RWPE2 (cell line): ENCODE measurements around the gene COL23A1.
A peak's percentile ranks its signal among the peaks of the same experiment; 100 is the strongest.

ENCODE experiments used
- ATAC-seq: fragments of 200-7000 bp; cut with Tn5 transposase; 3 replicates; pipeline ENCODE4 v1.9.1; 2021; ENCODE audit warnings: low read depth
- DNase-seq: peaks from one replicate; pipeline ENCODE4 v3.0.0-alpha.2; 2020; ENCODE audit warnings: low spot score
- H3K27ac ChIP-seq: fragments of 450-650 bp; 2 replicates; pipeline ENCODE4 v1.5.1; 2017; ENCODE audit warnings: mild to moderate bottlenecking; ENCODE audit not compliant: poor library complexity, severe bottlenecking
- H3K27me3 ChIP-seq: fragments of 250-450 bp; sonication (Bioruptor Pico); 2 replicates; pipeline ENCODE4 v1.5.1; 2021; ENCODE audit warnings: mild to moderate bottlenecking, moderate library complexity; ENCODE audit not compliant: insufficient read depth, poor library complexity, severe bottlenecking
- H3K36me3 ChIP-seq: fragments of 250-450 bp; sonication (Bioruptor Pico); 2 replicates; pipeline ENCODE4 v1.5.1; 2020; ENCODE audit warnings: low read depth, mild to moderate bottlenecking, moderate library complexity
- H3K4me1 ChIP-seq: fragments of 250-450 bp; sonication (Bioruptor Pico); 2 replicates; pipeline ENCODE4 v1.5.1; 2021; ENCODE audit warnings: mild to moderate bottlenecking, moderate library complexity; ENCODE audit not compliant: insufficient read depth, poor library complexity, severe bottlenecking
- H3K4me3 ChIP-seq: fragments of 250-450 bp; sonication (Bioruptor Pico); 2 replicates; pipeline ENCODE4 v1.5.1; 2021; ENCODE audit warnings: mild to moderate bottlenecking, moderate library complexity; ENCODE audit not compliant: severe bottlenecking
- H3K9me3 ChIP-seq: fragments of 250-450 bp; sonication (Bioruptor Pico); 2 replicates; pipeline ENCODE4 v1.5.1; 2021; ENCODE audit warnings: mild to moderate bottlenecking, moderate library complexity; ENCODE audit not compliant: severe bottlenecking
- TF ChIP-seq, protein P1 (sequence below): fragments of 450-650 bp; IDR thresholded peaks from one replicate; pipeline ENCODE4 v1.5.1; 2017; ENCODE audit warnings: mild to moderate bottlenecking, moderate library complexity; ENCODE audit not compliant: poor library complexity, severe bottlenecking

The COL23A1 gene

DNA sequence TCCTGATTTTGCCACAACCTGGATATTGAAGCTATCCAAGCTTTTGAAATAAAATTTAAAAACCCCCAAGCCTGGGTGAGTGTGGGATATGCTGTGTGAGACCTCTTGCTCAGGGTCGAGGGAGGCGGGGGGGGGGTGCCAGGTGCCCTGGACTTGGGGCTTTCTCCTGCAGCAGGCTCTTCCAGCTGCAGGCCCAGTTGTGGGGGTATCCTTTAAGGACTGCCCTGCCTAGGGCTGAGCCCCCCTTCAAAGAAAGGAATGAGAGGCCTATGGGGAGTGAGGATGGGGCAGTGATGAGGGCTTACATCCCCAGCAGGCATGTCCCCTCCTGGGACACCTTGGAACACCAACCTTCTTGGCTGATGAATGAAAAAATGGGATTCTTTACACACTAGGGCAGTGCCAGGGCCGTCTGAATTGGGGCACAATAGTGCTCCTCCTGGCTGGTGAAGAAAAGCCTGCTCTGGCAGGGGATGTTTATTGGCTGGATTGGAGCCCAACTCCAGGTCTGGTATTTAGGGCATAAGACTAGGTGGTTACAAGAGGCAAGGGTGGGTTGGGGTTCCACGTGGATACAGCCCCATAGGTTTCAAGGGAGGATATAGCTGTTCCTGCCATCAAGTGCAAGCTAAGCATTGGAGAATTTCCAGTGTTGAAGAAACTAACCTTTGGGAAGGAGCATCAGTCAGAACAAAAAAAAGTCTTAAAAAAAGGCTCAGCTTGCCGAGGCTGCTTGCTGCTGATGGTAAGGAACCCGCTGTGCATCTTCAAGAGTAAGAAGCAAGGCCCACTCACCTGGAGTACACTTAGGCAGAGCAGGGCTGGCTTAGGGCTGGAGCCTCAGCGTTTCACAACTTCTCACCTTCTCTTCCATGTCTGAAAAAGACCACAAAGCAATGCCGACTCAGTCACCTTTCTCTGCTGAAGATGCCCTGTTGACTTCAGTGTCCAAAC is 378.8 kb downstream of the COL23A1 start:
- ATAC-seq, result peak; percentile 2
- DNase-seq, result no peak
- Histone ChIP-seq H3K4me3 (no peak overlapping the region), H3K9me3 (no peaks in the 10 kb centered on the region), H3K27ac (no peak overlapping the region), H3K27me3 (no peaks in the 10 kb centered on the region), H3K36me3 (peaks cover 100% of the 10 kb centered on the region), H3K4me1 (peaks cover 3% of the 10 kb centered on the region)
- TF ChIP-seq, protein P1, sequence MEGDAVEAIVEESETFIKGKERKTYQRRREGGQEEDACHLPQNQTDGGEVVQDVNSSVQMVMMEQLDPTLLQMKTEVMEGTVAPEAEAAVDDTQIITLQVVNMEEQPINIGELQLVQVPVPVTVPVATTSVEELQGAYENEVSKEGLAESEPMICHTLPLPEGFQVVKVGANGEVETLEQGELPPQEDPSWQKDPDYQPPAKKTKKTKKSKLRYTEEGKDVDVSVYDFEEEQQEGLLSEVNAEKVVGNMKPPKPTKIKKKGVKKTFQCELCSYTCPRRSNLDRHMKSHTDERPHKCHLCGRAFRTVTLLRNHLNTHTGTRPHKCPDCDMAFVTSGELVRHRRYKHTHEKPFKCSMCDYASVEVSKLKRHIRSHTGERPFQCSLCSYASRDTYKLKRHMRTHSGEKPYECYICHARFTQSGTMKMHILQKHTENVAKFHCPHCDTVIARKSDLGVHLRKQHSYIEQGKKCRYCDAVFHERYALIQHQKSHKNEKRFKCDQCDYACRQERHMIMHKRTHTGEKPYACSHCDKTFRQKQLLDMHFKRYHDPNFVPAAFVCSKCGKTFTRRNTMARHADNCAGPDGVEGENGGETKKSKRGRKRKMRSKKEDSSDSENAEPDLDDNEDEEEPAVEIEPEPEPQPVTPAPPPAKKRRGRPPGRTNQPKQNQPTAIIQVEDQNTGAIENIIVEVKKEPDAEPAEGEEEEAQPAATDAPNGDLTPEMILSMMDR, result no peak

DNA sequence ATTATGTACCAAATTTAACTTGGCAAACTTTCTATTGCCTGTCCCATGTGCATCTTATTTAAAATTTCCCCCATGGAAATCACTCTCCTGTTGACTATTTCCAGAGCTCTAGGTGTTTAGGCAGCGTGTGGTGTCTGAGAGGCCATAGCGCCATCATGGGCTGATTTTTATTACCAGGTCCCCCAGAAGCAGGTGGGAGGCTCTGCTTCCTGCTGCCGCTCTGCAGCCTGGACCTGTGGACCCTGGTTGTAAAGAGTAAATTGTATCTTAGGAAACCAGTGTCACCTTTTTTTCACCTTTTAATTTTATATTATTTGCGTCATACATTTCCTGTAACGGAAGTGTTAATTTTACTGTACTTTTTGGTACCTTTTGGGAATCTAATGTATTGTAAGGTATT is 379.5 kb downstream of the COL23A1 start:
- Histone ChIP-seq H3K9me3 (no peaks in the 10 kb centered on the region), H3K36me3 (peaks cover 100% of the 10 kb centered on the region), H3K27me3 (no peaks in the 10 kb centered on the region), H3K27ac (no peak overlapping the region), H3K4me1 (peaks cover 9% of the 10 kb centered on the region), H3K4me3 (no peak overlapping the region)
- ATAC-seq (no peak), DNase-seq (no peak)
- TF ChIP-seq, protein P1, result no peak

DNA sequence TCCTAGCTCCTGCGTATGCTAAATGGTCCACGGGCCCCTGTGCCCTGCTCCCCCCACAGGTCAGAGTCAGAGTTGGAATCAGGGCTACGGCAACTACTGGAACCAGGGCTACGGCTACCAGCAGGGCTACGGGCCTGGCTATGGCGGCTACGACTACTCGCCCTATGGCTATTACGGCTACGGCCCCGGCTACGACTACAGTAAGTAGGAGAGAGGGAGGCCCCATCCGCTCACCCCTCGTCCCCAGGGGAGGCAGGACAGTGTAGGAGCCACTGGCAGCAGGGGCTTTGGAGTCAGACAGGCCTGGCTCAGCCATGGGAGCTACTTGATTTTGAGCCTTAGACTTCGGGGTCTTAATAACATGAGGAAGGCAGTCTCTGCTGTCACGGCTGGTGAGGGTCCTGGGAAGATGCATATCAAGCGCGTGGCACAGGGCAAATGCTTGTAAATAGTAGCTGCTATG is 380.1 kb downstream of the COL23A1 start:
- no peak overlapping the region for H3K4me3 ChIP-seq
- no peaks in the 10 kb centered on the region for H3K9me3 ChIP-seq
- H3K27ac ChIP-seq, result no peak overlapping the region
- H3K36me3 ChIP-seq, result peaks cover 98% of the 10 kb centered on the region
- peaks cover 9% of the 10 kb centered on the region for H3K4me1 ChIP-seq
- DNase-seq (no peak), ATAC-seq (no peak)
- TF ChIP-seq, protein P1, result no peak
- H3K27me3 ChIP-seq, result no peaks in the 10 kb centered on the region

DNA sequence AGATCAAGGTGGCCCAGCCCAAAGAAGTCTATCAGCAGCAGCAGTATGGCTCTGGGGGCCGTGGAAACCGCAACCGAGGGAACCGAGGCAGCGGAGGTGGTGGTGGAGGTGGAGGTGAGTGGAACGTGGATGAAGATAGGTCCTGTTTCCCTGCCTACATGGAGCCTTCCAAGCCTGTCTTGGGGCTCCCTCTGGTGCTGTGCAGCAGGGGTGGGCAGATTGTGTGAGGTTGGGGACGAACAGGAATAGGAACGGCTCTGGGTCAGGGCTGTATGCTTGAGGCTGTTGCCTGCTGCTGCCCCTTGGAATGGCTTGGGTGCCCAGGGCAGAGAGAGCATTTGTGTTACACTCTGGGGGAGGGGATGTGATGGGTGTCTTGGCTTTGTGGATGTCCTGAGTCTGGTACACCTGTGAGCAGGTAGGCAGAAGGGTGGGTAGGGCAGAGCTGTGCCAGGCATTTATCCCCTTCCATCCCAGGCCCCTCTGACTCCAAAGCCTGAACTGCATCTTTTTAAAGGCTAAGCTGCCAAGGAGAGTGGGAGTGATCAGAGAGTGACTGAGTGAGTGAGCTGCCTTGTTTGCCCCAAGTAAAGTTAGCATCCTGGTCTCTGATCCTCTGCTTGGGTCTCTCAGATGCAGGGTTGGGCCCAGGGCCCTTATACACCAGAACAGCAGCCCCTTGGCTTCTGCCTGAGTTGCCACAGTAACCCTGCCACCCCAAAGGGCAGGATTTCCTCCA is 380.7 kb downstream of the COL23A1 start:
- DNase-seq (peak; percentile 47), ATAC-seq (no peak)
- Histone ChIP-seq H3K27me3 (no peaks in the 10 kb centered on the region), H3K27ac (no peak overlapping the region), H3K36me3 (peaks cover 92% of the 10 kb centered on the region), H3K4me3 (no peak overlapping the region), H3K4me1 (peaks cover 9% of the 10 kb centered on the region), H3K9me3 (no peaks in the 10 kb centered on the region)
- TF ChIP-seq, protein P1, result no peak
